ENCODE data around the gene RSBN1L.
"Not testable (repeated sequence)": the region's sequence is repeated elsewhere in the genome, so short reads cannot be mapped to it uniquely, and the experiment has no call there.

Gene RSBN1L

GRCh38 chr7:77697535-77697831 lies 1.2 kb downstream of the RSBN1L start:
- TF ChIP-seq POLR2A (IDR thresholded peaks at IDR 0.05; ENCODE audit: low read length) (no peak), GATA1 (IDR thresholded peaks at IDR 0.05; ENCODE audit: low read depth, low read length) (no peak)
- no peak for DNase-seq

DNA sequence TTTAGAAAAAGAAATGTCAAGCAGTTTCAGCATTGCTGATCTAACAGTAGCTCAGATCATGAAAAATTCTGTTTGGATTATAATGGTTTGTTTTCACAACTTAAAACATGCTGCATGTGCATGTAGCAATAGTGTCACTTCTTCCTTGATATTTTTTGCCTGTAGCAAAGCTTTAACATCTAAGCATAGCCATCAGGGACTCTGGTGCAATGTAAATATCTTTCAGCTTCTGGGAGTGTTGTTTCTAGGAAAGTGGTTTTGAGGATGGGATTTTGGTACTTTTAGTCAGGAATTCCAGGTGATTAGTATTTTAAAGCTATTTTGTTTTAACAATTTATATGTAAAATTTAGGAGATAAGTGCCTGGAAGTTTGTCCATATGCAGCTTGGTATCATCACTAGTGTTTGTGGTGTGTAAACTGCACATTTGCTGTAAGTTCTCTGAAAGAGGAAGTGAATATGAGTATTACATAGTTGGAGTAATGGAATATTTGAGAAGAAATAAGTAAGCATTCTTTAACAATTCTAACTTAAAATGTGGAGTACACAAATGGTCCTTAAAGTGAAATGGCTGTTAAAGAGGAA lies 1.9 kb downstream of the RSBN1L start:
- TF ChIP-seq POLR2A (IDR thresholded peaks at IDR 0.05; ENCODE audit: low read length) (no peak), GATA1 (IDR thresholded peaks at IDR 0.05; ENCODE audit: low read depth, low read length) (no peak)
- DNase-seq, result peak; percentile 27 to 55

DNA sequence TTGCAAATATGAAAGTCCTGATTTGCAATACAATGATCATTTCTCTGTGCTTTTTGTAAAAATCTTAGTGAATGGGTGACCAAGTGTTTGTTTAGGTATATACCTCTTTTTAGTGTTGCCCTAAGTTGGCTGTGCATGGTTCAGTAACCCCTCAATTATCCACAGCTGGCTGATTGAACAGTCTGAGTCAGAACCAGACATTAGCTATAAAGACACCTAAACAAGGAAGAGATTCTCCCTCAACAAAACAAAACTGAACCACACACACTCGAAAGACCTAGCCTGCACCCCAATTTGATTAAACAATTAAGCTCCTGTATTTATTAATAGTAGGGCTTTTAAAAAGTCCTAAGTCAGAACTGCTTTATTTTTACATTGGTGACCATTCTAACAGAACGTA lies 2.8 kb downstream of the RSBN1L start:
- peak in 1 of 2 experiments; percentile 28 for DNase-seq
- no peak for TF ChIP-seq GATA1 (IDR thresholded peaks at IDR 0.05; ENCODE audit: low read depth, low read length)
- TF ChIP-seq POLR2A (IDR thresholded peaks at IDR 0.05; ENCODE audit: low read length), result no peak

GRCh38 chr7:77702513-77702912 lies 6.3 kb downstream of the RSBN1L start:
- TF ChIP-seq POLR2A (IDR thresholded peaks at IDR 0.05; ENCODE audit: low read length) (no peak), GATA1 (IDR thresholded peaks at IDR 0.05; ENCODE audit: low read depth, low read length) (no peak)

GRCh38 chr7:77702968-77703472 lies 6.8 kb downstream of the RSBN1L start:
- DNase-seq, result no peak
- no peak for TF ChIP-seq GATA1 (IDR thresholded peaks at IDR 0.05; ENCODE audit: low read depth, low read length)
- no peak for TF ChIP-seq POLR2A (IDR thresholded peaks at IDR 0.05; ENCODE audit: low read length)

More at GRCh38 chr7:77702513-77702912, 6.3 kb downstream of the RSBN1L start:
- no peak for DNase-seq

- not testable (repeated sequence) for DNase-seq
Observed at GRCh38 chr7:77703669-77704068, 7.4 kb downstream of the RSBN1L start.

GRCh38 chr7:77707504-77707992 lies 11.3 kb downstream of the RSBN1L start:
- TF ChIP-seq POLR2A (IDR thresholded peaks at IDR 0.05; ENCODE audit: low read length), result no peak
- TF ChIP-seq GATA1 (IDR thresholded peaks at IDR 0.05; ENCODE audit: low read depth, low read length), result no peak
- DNase-seq, result no peak

- no peak for TF ChIP-seq GATA1 (IDR thresholded peaks at IDR 0.05; ENCODE audit: low read depth, low read length)
- TF ChIP-seq POLR2A (IDR thresholded peaks at IDR 0.05; ENCODE audit: low read length), result no peak
- peak in 1 of 2 experiments; percentile 13 for DNase-seq
Observed at GRCh38 chr7:77710067-77710466, 13.8 kb downstream of the RSBN1L start.

DNA sequence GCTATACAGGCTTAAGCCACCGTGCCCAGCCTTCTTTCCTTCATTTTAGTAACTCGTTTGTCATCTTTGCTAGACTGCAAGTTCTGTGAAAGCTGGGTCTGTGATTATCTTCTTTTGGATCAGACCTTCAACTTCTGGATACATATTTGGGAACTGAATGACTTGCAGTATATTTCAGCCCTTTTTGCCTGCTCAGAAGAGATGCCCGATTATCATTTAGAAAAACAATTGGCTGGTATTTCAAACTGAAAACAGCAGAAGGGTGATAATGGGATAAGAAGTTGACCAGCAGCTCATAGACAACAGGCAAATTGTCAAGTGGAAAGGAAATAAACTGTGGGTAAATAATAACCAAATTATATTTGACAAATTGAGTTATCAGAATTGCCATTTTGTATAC lies 14.6 kb downstream of the RSBN1L start:
- peak; percentile 59 to 79 for DNase-seq
- TF ChIP-seq GATA1 (IDR thresholded peaks at IDR 0.05; ENCODE audit: low read depth, low read length), result no peak
- TF ChIP-seq POLR2A (IDR thresholded peaks at IDR 0.05; ENCODE audit: low read length), result no peak

GRCh38 chr7:77714195-77714594 lies 17.9 kb downstream of the RSBN1L start:
- peak; percentile 37 to 41 for DNase-seq
- TF ChIP-seq POLR2A (IDR thresholded peaks at IDR 0.05; ENCODE audit: low read length), result no peak
- no peak for TF ChIP-seq GATA1 (IDR thresholded peaks at IDR 0.05; ENCODE audit: low read depth, low read length)

- peak; percentile 74 to 80 for DNase-seq
Observed at GRCh38 chr7:77714931-77715330, 18.7 kb downstream of the RSBN1L start.

- TF ChIP-seq GATA1 (IDR thresholded peaks at IDR 0.05; ENCODE audit: low read depth, low read length) (no peak), POLR2A (IDR thresholded peaks at IDR 0.05; ENCODE audit: low read length) (no peak)
- no peak for DNase-seq
Observed at GRCh38 chr7:77716804-77717203, 20.5 kb downstream of the RSBN1L start.

GRCh38 chr7:77717566-77717965 lies 21.3 kb downstream of the RSBN1L start:
- not testable (repeated sequence) for DNase-seq

DNA sequence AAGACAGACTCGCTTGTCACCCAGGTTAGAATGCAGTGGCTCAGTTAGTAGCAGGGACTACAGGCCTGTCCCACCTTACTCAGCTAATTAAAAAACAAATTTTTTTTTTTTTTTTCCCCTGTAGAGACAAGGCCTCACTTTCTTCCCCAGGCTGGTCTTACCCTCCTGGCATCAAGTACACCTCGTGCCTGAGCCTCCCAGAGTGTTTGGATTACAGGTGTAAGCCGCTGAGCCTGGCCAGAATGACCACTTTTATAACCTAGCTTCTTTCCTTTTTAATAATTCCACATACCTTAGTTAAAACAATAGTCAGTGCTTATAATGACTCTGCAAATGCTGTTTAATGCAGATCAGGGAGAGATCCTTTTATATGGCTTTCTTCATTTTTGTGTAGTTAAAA lies 31.3 kb downstream of the RSBN1L start:
- peak; percentile 25 to 32 for DNase-seq
- TF ChIP-seq POLR2A (IDR thresholded peaks at IDR 0.05; ENCODE audit: low read length) (no peak), GATA1 (IDR thresholded peaks at IDR 0.05; ENCODE audit: low read depth, low read length) (no peak)

DNA sequence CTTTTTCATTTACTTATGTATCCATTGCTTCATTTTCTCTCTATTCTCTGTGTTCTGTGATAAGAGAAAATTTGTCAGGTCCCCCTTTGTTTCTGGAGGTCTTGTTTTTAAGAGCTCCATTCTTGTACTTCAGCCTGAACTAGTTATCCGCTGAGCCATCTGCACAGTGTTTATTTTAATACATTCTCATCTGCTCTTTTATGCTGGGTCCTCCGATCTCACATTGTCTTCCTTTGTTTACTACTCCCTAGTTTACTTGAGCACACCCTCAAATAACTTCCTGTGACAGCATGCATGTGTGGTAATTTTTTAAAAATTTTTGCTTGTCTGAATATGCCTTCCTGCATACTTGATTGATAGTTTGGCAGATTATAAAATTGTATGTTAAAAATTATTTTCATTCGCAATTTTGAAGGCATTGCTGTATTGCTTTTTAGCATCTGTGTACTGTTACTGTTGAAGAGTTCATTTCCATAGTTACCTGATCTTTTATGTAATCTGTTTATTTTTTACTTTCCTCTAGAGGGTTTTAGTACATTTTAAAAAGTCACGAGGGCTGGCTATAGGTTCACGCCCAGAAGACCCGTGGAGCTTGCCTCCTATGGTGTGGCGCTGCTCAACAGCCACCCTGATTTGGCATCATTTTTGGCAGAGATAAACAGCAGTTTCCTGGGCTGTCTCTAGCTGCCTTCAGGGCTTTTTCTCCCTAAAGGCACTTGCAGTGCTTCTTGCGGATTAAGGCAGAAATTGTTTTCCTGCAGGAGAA lies 31.9 kb downstream of the RSBN1L start:
- DNase-seq, result peak; percentile 70 to 81

More for the DNA sequence above, 31.9 kb downstream of the RSBN1L start:
- no peak for TF ChIP-seq POLR2A (IDR thresholded peaks at IDR 0.05; ENCODE audit: low read length)
- TF ChIP-seq GATA1 (IDR thresholded peaks at IDR 0.05; ENCODE audit: low read depth, low read length), result no peak
